Measurements from ENCODE around the gene NUAK2.
A peak's percentile ranks its signal among the peaks of the same experiment; 100 is the strongest.
"Not testable (repeated sequence)": the region's sequence is repeated elsewhere in the genome, so short reads cannot be mapped to it uniquely, and the experiment has no call there.

The NUAK2 gene

DNA sequence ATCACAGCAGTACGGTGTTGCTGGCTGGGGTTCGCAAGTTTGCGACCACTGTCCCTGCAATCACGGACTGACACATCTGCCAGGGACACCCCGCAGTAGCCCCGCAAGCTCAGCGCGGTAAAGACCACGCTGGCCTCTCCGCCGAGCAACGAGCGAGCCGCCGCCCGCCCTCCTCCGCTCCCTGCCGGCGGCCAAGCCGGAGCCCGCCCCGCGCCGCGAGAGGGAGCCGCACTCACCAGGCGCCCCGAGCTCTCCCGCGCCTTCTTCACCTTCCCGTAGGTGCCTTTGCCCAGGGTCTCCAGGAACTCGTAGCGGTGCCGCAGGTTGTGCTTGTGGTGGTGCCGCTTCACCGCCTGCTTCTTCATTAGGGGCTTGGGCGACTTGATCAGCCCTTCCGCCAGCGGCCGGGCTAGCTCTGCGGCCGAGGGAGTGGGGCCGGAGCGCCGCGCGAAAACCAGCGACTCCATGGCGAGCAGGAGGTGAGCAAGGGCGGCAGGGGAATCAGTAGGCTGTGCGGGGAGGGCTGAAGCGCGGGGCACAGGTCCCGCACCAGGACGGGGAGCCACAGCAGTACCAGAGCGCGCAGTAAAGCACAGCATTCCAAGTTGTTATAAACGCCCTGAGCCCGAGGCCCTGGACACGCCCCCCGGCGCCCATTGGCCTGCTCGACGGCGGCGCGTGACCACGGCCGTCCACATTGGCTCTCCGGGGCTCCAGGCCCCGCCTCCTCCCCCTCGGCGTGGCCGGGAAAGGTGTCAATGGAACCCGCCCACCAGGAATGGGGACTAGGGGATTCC is at the start of gene NUAK2:
Gene NUAK2 (minus strand): TSS at position 584 of the 797 bp plus-strand sequence. CDS start 117 bp downstream, at position 467.
- no peak for DNase-seq

GRCh38 chr1:205370780-205371179 is 49.2 kb upstream of the NUAK2 start:
- DNase-seq, result no peak

DNA sequence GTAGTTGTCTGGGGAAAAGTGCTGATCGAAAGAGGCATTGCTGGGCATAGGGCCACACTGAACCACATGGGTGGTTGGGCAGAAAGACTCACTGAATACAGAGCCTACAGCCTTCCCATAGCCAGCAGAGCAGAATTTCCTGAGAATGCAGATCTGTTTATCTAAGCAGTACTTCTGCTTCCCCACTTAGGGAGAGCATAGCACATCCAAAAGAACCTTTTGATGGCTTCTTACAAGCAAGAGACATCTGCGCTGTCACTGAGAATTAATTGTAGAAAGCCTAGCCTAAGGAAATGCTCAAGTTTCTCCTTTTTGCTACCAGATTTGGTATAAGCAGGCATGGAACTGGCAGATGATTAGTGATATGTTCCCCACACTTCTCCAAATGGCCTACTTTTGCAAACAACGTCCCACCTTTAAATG is 48.2 kb upstream of the NUAK2 start:
- no peak for DNase-seq

- DNase-seq, result no peak
These were observed 46.9 kb upstream of the NUAK2 start for GRCh38 chr1:205368478-205368877.

GRCh38 chr1:205365945-205366463 is 44.5 kb upstream of the NUAK2 start:
- no peak for DNase-seq

- DNase-seq, result not testable (repeated sequence)
These were observed 43.5 kb upstream of the NUAK2 start for GRCh38 chr1:205365086-205365485.

- no peak for DNase-seq
These were observed 39.3 kb upstream of the NUAK2 start for GRCh38 chr1:205360891-205361290.

- DNase-seq, result no peak
These were observed 38.4 kb upstream of the NUAK2 start for GRCh38 chr1:205359771-205360565.

DNA sequence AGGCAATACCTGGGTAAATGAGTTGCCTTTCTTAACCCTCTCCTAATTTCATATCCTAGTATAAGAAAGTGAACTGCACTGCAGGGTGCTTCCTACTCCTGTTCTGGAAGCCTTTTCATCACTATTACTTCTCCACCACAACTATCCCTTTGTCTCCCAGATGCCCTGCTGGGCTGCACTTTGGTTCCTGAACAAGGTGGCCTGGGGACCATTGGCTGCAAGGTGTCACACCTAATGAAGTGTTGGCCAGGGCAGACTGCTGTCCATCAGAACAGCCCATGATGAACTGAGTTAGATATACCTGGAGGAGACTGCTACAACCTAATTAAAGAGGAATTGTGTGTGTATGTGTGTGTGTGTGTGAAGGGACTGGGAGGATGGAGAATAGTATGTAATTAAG is 37.0 kb upstream of the NUAK2 start:
- no peak for DNase-seq

DNA sequence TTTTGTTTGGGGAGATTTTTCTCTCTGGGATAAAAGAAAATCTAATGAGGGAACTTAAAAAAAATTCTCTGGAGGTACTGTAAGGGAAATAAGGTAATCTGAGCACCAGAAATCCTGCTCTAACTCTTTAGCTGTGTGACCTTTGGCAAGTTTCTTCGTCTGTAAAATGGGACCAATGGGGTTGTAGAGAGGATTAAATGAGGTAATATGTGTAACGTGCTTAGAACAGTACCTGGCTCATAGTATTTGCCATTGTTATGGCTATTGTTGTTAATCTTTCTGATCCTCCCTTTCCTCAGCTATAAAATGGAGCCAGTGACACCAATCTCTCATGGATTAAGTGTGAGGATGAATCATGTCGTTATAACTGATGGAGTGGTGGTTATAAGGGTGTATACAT is 36.0 kb upstream of the NUAK2 start:
- no peak for DNase-seq

DNA sequence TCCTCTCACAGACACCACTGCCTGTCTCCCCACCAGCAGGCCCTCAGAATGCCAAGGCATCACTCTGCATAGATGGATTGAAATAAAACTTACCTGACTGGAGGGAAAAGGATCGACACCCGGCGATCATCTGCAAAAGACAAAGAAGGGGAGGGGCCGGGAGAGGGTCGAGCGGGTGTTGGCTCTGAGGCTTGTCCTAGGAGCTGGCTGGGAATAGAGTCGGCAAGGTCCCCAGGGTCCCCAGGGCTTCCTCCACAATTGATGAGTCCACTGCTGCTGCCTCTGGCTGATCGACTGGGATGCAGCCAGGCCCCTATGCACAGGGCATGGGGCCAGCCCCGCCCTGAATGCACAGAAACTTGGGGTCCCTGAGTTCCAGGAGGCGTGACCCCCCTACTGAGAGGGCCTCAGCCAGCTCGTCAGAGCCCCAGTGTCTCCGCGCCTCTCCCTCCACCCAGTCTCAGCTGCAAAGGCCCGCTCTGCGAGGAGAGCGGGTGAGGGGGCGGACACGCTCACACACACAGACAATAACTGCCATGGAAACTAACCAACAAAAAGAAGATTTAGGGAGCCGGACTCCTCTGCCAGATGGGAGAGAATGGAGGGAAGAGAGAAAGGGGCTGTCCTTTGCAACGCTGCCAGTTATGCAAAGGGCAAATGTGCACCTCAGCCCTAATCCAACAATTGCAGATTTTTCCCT is 35.0 kb upstream of the NUAK2 start, which contains the start of gene KLHDC8A:
Gene KLHDC8A (minus strand): TSS at position 483 of the 700 bp plus-strand sequence. CDS start 13,318 bp downstream, outside the sequence.
- DNase-seq, result no peak

GRCh38 chr1:205355075-205355453 is 33.5 kb upstream of the NUAK2 start:
- no peak for DNase-seq

DNA sequence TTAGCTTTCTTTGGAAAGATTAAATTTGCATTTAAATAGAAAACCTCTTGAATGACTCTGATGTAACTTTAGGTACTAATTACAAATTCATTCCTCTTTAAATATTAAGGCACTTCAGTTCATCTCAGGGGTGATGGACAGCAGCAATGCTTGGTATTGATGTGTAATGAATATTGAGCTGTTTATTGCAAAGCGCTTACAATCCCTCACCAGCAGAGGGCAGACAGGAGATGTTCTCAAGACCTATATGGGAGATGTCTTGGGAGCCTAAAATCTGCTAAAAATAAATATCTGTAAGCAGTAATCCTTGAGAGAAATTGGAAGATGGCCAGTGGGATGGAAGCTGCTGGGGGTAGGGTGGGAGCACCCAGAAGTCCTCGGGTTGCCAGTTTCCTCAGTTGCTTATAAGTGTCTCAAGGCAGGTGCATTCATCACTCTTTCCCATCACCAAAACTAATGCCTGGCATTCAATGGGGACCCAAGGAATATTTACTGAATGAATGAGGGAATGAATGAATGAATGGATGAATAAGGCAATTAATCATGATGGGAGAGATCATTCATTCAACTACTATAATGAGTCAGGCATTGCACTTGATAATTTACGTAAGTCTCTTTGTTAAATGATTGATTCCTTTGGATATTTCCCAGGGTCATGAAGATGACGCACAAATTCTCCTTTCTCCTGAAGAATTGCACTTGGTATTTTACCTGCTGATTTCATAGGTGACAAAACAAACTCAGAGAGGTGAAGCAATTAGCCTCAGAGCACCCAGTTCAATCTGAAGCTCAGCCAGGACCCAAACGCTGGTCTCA is 32.9 kb upstream of the NUAK2 start:
- DNase-seq, result peak; percentile 28

- DNase-seq, result no peak
These were observed 32.1 kb upstream of the NUAK2 start for GRCh38 chr1:205353612-205354011.

GRCh38 chr1:205353191-205353590 is 31.6 kb upstream of the NUAK2 start:
- no peak for DNase-seq

DNA sequence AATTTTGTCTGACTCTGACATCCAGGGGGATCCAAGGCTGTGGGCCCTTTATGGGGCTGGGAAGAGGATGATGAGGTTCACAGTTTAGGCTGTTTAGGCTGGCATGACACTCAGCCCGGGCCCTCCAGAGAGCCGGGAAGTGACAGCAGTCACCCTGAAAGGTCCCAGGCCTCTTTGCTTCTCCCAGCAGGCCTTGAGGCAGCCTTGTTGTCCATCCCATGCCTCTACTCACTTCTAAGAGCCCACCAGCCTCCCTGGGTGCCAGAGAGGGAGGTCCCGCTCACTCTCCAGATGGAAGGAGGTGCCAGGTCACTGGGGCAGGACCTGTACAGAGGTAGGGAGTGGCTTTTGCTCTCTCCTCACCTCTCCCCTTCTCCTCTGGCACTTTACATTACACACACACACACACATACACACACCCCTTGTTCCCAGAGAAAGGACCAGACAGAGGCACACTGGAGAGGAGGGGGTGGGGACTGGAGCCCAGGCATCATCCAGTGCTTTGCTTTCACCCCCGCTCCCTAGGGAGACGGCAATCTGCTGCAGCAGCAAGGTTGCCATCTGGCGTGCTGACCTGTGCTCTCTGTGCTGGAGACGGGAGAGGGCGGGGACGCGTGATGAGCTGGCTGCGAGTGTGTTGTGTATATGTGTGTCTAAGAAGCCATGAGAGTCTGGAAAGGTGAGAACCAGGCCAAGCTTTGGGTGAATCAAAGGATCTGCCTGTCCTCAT is 30.6 kb upstream of the NUAK2 start:
- DNase-seq, result no peak

DNA sequence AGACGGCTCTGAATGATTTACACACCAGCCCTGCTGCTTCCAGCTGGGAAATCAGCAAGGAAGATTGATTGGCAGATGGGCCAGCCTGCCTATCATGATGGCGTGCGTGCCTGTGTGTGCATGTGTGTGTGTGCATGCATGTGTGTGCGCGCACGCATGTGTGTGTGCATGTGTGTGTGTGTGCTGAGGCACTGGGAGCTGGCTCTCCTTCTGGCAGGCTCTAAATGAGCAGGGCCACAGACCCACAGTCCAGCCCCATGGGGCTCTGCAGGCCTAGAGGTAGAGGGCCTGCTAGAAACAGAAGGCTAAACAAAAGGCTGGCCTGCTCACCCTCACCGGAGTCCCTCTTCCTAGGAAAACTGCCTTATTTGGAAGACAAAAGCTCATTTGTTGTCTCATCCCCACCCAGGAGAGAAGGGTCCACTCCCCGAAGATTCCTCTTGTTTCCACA is 29.2 kb upstream of the NUAK2 start:
- no peak for DNase-seq

DNA sequence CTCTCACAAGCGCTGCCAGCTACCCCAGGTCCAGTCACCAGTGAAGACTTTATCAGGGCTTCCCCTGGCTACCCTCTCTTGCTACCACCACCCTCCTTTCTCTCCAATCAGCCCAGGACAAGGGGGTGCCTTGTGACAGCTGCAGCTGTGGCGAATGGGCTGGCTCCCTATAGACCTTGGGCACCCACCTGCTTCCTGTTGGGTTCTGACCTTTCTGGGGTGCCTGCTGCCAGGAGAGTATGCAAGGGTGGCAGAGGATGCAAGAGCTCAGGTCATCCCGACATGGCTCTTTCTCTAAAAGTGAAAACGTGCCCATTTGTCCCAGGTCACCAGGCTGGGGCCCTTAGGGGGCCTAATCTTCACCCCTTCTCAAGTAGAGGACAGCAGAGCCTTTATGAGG is 28.6 kb upstream of the NUAK2 start:
- no peak for DNase-seq

DNA sequence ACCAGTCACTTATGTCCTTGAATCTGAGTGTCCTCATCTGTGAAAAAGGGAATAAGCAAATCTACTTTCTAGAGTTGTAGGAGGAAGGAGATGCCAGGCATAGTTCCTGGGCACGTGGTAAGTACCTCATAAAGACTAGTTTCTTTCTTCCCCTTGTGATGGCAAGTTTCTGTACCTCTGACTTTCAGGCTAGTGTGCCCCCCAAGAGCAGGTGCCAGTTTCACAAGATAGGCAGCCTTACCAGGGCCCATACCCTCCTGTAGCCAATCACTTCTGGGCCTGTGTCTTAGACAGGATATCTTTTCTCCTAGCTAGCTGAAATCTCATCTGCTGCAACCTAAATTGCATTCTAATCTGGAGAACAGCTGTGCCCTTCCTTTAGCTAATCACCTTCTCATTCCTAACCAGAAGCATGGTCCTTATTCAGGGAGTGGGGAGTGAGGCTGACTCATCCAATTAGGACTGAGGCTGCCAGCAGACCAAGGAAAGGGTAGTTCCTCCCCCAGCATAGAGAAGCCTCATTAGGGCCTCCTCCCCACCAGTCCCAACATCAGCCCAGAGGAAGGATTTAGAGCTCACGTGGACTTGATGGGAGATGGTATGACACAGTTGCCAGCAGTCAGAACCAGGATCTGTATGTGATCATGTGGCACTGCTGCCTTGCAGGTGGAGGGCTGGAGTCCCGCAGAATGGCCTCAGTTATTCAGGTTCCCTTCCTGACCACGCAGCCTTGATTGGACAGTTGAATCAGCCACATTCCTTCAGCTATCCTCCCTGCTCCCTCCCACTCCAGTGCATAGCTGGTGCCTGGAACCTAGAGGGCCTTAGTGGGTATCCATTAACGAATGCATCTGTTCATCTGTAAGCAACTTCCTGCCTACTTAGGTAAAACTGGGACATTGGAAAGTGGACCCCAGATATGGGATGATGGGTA is 27.3 kb upstream of the NUAK2 start:
- DNase-seq, result no peak

DNA sequence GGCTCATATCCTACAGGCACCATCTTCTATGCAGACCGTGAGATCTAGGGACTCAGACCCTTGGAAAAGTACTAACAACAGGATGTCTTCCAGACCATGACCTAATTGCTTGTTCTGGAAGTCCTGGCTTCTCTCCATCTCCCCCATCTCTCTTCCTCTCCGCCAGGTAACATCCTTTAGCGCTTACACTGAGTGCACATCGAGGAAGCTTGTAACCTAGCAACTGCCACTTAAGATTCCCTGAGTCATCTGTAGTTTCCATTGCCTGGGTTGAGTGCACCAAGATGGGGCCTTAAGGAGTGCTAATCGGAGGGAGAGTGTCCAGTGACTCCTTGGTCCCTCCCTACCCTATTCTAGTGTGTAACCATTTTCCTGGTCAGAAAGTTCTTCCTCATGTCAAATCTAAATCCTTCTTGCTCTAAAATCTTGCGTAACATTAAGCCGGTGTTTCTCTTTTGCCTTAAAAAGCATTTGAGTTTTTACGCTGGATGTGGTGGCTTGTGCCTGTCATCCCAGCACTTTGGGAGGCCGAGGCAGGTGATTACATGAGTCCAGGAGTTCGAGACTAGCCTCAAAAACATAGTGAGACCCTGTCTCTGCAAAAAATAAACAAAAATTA is 25.5 kb upstream of the NUAK2 start:
- no peak for DNase-seq
